Neural progenitor cell (in vitro differentiated cells): Measurements from ENCODE around the gene FBXW7.

ENCODE experiments used
- EZH2 ChIP-seq: fragments of 200-600 bp; sonication (generic); IDR thresholded peaks from 2 replicates; pipeline ENCODE4 v1.6.1; 2017; ENCODE audit warnings: antibody characterized with exemption, mild to moderate bottlenecking, moderate library complexity
- EZH2phosphoT487 ChIP-seq: fragments of 200-600 bp; sonication (generic); IDR thresholded peaks from 2 replicates; pipeline ENCODE4 v1.6.1; 2017; ENCODE audit warnings: antibody characterized with exemption
- TF ChIP-seq, protein P1 (sequence below): fragments of 200-600 bp; sonication (generic); IDR thresholded peaks from 2 replicates; pipeline ENCODE4 v1.5.1; 2017; ENCODE audit warnings: antibody characterized with exemption, mild to moderate bottlenecking

- TF ChIP-seq, protein P1, sequence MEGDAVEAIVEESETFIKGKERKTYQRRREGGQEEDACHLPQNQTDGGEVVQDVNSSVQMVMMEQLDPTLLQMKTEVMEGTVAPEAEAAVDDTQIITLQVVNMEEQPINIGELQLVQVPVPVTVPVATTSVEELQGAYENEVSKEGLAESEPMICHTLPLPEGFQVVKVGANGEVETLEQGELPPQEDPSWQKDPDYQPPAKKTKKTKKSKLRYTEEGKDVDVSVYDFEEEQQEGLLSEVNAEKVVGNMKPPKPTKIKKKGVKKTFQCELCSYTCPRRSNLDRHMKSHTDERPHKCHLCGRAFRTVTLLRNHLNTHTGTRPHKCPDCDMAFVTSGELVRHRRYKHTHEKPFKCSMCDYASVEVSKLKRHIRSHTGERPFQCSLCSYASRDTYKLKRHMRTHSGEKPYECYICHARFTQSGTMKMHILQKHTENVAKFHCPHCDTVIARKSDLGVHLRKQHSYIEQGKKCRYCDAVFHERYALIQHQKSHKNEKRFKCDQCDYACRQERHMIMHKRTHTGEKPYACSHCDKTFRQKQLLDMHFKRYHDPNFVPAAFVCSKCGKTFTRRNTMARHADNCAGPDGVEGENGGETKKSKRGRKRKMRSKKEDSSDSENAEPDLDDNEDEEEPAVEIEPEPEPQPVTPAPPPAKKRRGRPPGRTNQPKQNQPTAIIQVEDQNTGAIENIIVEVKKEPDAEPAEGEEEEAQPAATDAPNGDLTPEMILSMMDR: no peak
- TF ChIP-seq EZH2 (no peak), EZH2phosphoT487 (no peak)
Measured at GRCh38 chr4:152585023-152585441, 49.1 kb upstream of the FBXW7 start.
